ENCODE measurements around the gene MED17.

The MED17 gene

GRCh38 chr11:93819966-93820695, 36.0 kb downstream of the MED17 start:
- Histone ChIP-seq H3K4me1 (ENCODE audit: low read length) (no peaks in the 10 kb centered on the region), H3K9me3 (replicated peaks; ENCODE audit: insufficient read depth, low read length) (no peaks in the 10 kb centered on the region), H3K79me2 (ENCODE audit: low read length) (no peaks in the 10 kb centered on the region), H3K9me2 (replicated peaks; ENCODE audit: insufficient read depth, low read length) (no peaks in the 10 kb centered on the region), H3K9ac (ENCODE audit: low read length) (no peak overlapping the region), H3K4me2 (ENCODE audit: low read depth, low read length) (no peak overlapping the region), H3K4me3 (ENCODE audit: low read length) (no peak overlapping the region), H2AFZ (ENCODE audit: low read length) (no peak overlapping the region), H3K36me3 (replicated peaks; ENCODE audit: insufficient read depth, low read length) (no peaks in the 10 kb centered on the region), H3K27ac (ENCODE audit: low read length) (no peak overlapping the region), H3K27me3 (replicated peaks; ENCODE audit: insufficient read depth, low read length) (no peaks in the 10 kb centered on the region), H3F3A (ENCODE audit: insufficient read depth, low read length) (no peaks in the 10 kb centered on the region), H4K20me1 (ENCODE audit: insufficient read depth, low read length) (no peaks in the 10 kb centered on the region)
- TF ChIP-seq EZH2phosphoT487 (IDR thresholded peaks at IDR 0.05; ENCODE audit: low read length) (no peak), EZH2 (optimal IDR thresholded peaks at IDR 0.05; ENCODE audit: low read depth, low read length) (no peak), CTCF (IDR thresholded peaks at IDR 0.05; ENCODE audit: low read length) (no peak)
- DNase-seq = no peak

DNA sequence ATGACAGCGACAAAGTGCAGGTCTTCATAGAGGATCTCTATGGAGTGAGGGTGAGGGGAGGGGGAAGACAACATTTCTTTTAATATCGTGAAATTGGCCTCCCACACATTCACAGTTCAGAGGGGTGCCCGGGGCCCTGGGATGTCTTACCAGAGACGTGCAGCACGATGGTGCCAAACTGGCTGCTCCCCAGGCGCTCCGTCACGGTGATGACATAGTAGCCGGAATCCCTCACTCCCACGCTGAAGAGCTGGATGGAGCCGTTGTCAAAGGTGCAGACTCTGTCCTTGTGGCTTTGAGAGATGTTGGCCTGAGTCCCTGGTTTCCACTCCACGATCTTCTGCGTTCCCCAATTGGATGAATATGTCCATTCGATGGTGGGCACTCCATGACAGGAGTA, 36.8 kb downstream of the MED17 start:
- H3F3A ChIP-seq (ENCODE audit: insufficient read depth, low read length) = no peaks in the 10 kb centered on the region
- H3K4me3 ChIP-seq (ENCODE audit: low read length) = no peak overlapping the region
- H3K9ac ChIP-seq (ENCODE audit: low read length) = no peak overlapping the region
- no peaks in the 10 kb centered on the region for H3K4me1 ChIP-seq (ENCODE audit: low read length)
- H3K27ac ChIP-seq (ENCODE audit: low read length) = no peak overlapping the region
- DNase-seq = no peak
- no peaks in the 10 kb centered on the region for H4K20me1 ChIP-seq (ENCODE audit: insufficient read depth, low read length)
- no peaks in the 10 kb centered on the region for H3K36me3 ChIP-seq (replicated peaks; ENCODE audit: insufficient read depth, low read length)
- H3K79me2 ChIP-seq (ENCODE audit: low read length) = no peaks in the 10 kb centered on the region
- H2AFZ ChIP-seq (ENCODE audit: low read length) = no peak overlapping the region
- TF ChIP-seq CTCF (IDR thresholded peaks at IDR 0.05; ENCODE audit: low read length) = no peak
- no peaks in the 10 kb centered on the region for H3K9me3 ChIP-seq (replicated peaks; ENCODE audit: insufficient read depth, low read length)
- no peak overlapping the region for H3K4me2 ChIP-seq (ENCODE audit: low read depth, low read length)
- no peaks in the 10 kb centered on the region for H3K27me3 ChIP-seq (replicated peaks; ENCODE audit: insufficient read depth, low read length)
- no peaks in the 10 kb centered on the region for H3K9me2 ChIP-seq (replicated peaks; ENCODE audit: insufficient read depth, low read length)

DNA sequence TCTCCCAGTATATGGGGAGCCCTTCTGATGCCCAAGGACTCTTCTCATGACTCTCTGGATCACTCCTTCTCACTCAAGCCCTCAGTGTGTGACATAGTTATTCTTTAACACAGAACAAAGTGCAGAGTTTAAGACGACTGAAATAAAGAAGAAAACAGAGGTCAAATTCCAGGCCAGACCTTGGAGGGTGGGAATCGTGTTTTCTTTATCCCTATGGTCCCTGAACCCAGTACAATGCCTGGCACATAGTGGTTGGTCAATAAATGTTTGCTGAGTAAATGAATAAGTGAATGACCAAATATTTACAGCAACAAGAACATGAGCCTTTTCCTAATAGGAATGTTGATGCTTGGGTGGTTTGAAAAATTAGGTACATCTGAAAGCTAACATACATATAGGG, 37.5 kb downstream of the MED17 start:
- Histone ChIP-seq H3K79me2 (ENCODE audit: low read length) (no peaks in the 10 kb centered on the region), H4K20me1 (ENCODE audit: insufficient read depth, low read length) (no peaks in the 10 kb centered on the region), H3K4me2 (ENCODE audit: low read depth, low read length) (no peak overlapping the region), H3K9me3 (replicated peaks; ENCODE audit: insufficient read depth, low read length) (no peaks in the 10 kb centered on the region), H2AFZ (ENCODE audit: low read length) (no peak overlapping the region), H3K27ac (ENCODE audit: low read length) (no peak overlapping the region), H3K4me1 (ENCODE audit: low read length) (no peaks in the 10 kb centered on the region), H3K9me2 (replicated peaks; ENCODE audit: insufficient read depth, low read length) (no peaks in the 10 kb centered on the region), H3K27me3 (replicated peaks; ENCODE audit: insufficient read depth, low read length) (no peaks in the 10 kb centered on the region), H3K9ac (ENCODE audit: low read length) (no peak overlapping the region), H3F3A (ENCODE audit: insufficient read depth, low read length) (no peaks in the 10 kb centered on the region), H3K4me3 (ENCODE audit: low read length) (no peak overlapping the region), H3K36me3 (replicated peaks; ENCODE audit: insufficient read depth, low read length) (no peaks in the 10 kb centered on the region)
- no peak for DNase-seq
- TF ChIP-seq EZH2phosphoT487 (IDR thresholded peaks at IDR 0.05; ENCODE audit: low read length) (no peak), CTCF (IDR thresholded peaks at IDR 0.05; ENCODE audit: low read length) (no peak), EZH2 (optimal IDR thresholded peaks at IDR 0.05; ENCODE audit: low read depth, low read length) (no peak)

All from MM.1S (cell line).